Forelimb muscle (tissue), 1 donor: ENCODE data around the gene NUDT14. TPM values are rescaled to one million over a fixed set of nuclear protein-coding genes. Genes with fewer than 3 reads are reported as not detected.

Experiments
- DNase-seq: peaks from one replicate; pipeline ENCODE4 v3.0.0-alpha.2; 2013; ENCODE audit warnings: low read depth
- polyA plus RNA-seq: library from polyadenylated mRNA; unstranded; fragments of 120-200 nt; gene quantifications from one replicate; pipeline ENCODE4 v1.2.1, GENCODE V29; 2013; ENCODE audit not compliant: insufficient read length

The NUDT14 gene
- polyA plus RNA-seq, 1 donor: 12.2 TPM

DNA sequence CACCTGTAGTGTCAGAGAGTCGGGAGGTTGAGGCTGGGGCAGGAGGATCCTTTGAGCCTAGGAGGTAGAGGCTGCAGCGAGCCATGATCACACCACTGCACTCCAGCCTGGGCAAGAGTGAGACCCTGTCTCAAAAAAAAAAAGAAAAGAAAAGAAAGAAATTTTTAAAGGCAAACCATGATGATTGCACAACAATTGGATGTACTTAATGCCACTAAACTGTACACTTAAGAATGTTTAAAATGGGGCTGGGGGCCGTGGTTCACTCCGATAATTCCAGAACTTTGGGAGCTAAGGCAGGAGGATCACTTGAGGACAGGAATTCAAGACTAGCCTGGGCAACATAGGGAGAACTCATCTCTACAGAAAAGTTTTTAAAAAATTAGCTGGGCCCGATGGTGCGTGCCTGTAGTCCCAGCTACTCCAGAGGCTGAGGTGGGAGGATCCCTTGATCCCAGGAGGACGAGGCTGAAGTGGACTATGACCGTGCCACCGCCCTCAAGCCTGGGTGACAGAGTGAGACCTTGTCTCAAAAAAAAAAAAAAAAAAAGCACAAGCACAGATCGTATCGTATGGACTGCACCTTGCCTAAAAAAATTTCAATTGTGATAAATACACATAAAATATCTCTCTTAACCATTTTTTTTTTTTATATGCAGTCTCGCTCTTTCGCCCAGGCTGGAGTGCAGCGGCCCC is 45.3 kb downstream of the NUDT14 start:
- DNase-seq: no peak

- no peak for DNase-seq
These were observed 48.0 kb downstream of the NUDT14 start for GRCh38 chr14:105132921-105133654.

- no peak for DNase-seq
These were observed 49.9 kb downstream of the NUDT14 start for GRCh38 chr14:105131241-105131640.

DNA sequence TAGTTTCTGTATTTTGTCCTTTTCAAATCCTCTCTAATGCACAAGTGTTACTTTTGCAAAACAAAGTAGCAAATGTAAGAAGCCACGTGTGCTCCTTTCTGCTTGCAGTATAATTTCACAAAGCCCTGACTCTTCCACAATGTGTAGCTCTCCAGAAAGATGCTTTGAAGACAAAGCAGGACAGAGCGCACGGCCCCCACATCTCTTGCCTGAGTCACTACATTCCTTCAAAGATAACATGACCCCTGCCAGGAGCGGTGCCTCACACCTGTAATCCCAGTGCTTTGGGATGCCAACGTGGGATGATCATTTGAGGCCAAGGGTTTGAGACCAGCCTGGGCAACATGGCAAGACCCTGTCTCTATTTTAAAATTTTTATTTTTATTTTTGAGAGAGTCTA is 53.1 kb downstream of the NUDT14 start:
- DNase-seq: no peak

GRCh38 chr14:105126981-105127329 is 54.2 kb downstream of the NUDT14 start:
- no peak for DNase-seq

DNA sequence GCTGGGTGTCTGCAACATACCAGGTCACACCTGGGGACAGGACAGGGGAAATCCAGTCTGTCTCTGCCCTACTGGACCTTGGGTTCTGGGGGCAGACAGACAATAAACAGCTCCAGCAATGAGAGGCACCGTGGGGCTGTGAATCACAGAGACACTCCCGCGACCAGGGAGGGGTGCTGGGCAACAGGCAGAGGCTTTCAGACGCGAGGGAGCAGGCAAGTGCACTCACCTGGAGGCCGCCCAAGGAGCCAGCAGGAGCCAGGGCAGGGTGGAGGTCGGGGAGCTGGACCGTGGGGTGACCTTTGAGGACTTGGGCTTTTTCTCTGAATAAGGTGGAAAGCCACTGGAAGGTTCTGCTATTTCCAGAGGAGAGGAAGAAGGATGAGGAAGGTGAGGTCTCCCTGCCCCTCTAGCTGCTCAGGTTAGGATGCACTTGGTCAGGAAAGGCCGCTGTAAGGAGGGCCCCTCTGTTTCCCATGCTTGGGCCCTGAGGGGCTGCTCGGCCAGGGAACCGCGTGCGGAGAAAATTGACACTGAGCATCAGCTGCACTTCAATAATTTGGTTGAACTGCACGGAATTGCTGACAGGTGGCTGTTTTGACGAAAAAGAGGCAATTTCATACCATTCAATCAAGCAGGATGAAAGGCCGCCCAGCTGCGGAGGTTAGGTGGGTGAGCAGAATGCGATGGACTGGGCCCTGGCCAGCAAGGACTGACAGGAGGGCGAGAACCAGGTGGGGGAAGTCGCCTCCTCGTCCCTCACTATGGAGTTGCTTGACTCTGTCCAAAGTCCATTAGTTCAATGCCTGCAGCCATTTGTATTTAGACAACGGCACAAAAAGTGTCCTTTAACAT is 54.8 kb downstream of the NUDT14 start:
- no peak for DNase-seq

- DNase-seq: no peak
These were observed 56.3 kb downstream of the NUDT14 start for GRCh38 chr14:105124823-105125222.

DNA sequence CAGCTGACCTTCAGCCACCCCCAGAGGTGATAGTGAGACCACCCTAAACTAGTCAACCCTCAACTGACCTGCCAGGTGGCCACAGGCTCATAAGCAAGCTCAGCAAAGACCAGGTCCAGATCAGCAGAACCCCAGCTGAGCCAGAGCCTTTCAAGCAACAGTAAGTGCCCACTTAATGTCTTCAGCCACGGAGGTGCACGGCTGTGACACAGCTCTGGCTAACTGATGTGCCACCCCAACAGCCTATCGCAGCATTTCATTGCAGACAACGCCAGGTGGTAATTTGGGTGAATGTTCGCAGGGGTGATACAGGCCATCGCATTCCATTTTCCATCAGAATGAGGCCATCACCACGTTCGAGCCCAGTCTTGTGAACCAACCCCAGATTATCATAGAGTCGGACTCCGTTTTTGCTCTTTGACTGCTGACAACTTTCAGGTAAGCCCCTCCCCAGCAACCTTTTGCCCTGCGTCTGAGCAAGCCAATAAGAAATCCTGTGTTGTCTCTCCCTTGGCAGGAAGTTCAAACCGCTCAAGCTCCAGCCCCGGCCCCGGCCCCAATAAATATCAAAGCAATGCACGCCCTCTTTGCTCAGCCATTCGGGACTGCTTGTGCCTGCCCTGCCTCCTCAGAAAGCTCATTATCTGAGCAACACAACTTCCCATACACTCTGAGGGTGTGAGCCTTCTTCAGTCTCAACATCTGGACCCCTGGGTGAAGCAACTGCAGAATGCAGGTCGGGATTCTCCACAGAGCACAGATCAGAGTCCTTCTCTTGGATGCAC is 56.9 kb downstream of the NUDT14 start:
- DNase-seq: no peak

- DNase-seq: no peak
These were observed 57.9 kb downstream of the NUDT14 start for GRCh38 chr14:105123064-105123665.

Other genes with a start within 250 kb of the NUDT14 start
- gene AHNAK2, start 202.9 kb downstream of the NUDT14 start, polyA plus RNA-seq: 12.7 TPM
- 4.5 TPM for gene CLBA1, start 195.5 kb downstream of the NUDT14 start, polyA plus RNA-seq
- 14.4 TPM for gene CDCA4, start 160.2 kb downstream of the NUDT14 start, polyA plus RNA-seq
- 1.1 TPM for gene GPR132, start 115.9 kb downstream of the NUDT14 start, polyA plus RNA-seq
- gene JAG2, start 12.5 kb downstream of the NUDT14 start, polyA plus RNA-seq: 40.4 TPM
- gene BTBD6, start 67.2 kb upstream of the NUDT14 start, polyA plus RNA-seq: 34.6 TPM
- 22.8 TPM for gene BRF1, start 119.7 kb upstream of the NUDT14 start, polyA plus RNA-seq
- 88.1 TPM for gene PACS2, start 133.4 kb upstream of the NUDT14 start, polyA plus RNA-seq
- gene TEX22, start 217.2 kb upstream of the NUDT14 start, polyA plus RNA-seq: 0.90 TPM
- 80.3 TPM for gene MTA1, start 238.5 kb upstream of the NUDT14 start, polyA plus RNA-seq